PC-3 (cell line): ENCODE data around the gene LRRC7.

Source experiments
- CTCF ChIP-seq: fragments of 300-600 bp; sonication (generic); conservative IDR thresholded peaks from 2 replicates; pipeline ENCODE4 v1.5.1; 2017; ENCODE audit warnings: antibody characterized with exemption, low read depth, mild to moderate bottlenecking, low read length
- EZH2 ChIP-seq: fragments of 300-600 bp; sonication (generic); IDR thresholded peaks from one replicate; pipeline ENCODE4 v1.6.1; 2017; ENCODE audit warnings: antibody characterized with exemption, mild to moderate bottlenecking, low read length; ENCODE audit not compliant: unreplicated experiment
- EZH2phosphoT487 ChIP-seq: fragments of 300-600 bp; sonication (generic); IDR thresholded peaks from 2 replicates; pipeline ENCODE4 v1.6.1; 2018; ENCODE audit warnings: mild to moderate bottlenecking, antibody characterized with exemption, low read length, borderline replicate concordance

- TF ChIP-seq EZH2phosphoT487 (no peak), CTCF (no peak), EZH2 (no peak)
Measured at GRCh38 chr1:69940231-69940630, 372.5 kb downstream of the LRRC7 start.
